ENCODE measurements around the gene ZNF236.

GRCh38 chr18:76791642-76792041 lies 30.7 kb upstream of the ZNF236 start:
- no peak for TF ChIP-seq POLR2A (IDR thresholded peaks at IDR 0.05; ENCODE audit: low read depth, low read length)
- no peak for TF ChIP-seq POLR2AphosphoS5 (IDR thresholded peaks at IDR 0.05; ENCODE audit: low read depth, low read length)
